HS-5 (cell line): ENCODE measurements around the gene PCDHA2.
"Not testable (repeated sequence)": the region's sequence is repeated elsewhere in the genome, so short reads cannot be mapped to it uniquely, and the experiment has no call there.

Experiments
- DNase-seq: peaks from one replicate; pipeline ENCODE4 v3.0.0-alpha.2; 2012; ENCODE audit warnings: low read depth

The PCDHA2 gene

DNA sequence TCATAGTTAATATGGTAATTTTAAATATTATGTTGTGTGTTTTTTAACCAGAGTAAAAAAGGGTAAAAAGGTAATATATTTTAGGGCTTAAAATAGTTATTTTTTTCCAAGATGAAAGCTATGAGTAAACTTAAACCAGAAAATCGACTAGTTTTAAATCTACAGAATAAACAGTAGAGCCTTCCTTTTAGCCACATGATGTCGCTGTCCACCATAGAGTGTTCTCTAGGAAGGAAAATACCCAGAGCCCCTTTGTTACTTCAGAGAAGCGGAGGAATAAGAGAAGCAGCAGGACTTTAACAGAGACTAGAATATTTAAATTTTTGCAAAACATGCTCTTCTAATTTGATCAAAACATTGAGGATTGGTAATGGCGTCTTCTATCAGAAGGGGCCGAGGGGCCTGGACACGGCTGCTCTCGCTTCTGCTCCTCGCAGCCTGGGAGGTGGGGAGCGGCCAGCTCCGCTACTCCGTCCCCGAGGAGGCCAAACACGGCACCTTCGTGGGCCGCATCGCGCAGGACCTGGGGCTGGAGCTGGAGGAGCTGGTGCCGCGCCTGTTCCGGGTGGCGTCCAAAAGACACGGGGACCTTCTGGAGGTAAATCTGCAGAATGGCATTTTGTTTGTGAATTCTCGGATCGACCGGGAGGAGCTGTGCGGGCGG is at the start of gene PCDHA2:
Gene PCDHA2 (plus strand): TSS at position 258 of the 664 bp plus-strand sequence.
- DNase-seq: no peak

DNA sequence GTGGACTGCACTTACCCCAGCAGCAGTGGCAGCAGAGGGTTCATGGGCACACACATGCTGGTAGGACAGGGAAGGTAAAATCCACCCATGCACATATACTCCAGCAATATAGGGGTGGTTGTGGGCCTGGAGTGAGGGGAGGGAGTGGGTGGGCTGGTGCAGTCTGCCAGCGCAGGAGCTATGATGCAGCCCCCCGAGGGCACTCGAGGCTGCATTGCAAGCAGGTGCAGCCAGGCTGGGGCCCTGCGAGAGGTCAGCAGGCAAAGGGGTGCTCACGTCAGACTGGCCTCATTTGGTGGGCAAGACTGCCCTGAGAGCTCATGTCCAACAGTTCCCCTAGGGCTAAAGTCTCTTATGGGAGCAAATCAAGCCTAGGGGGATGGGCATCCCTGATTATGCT is 41.1 kb upstream of the PCDHA2 start:
- DNase-seq: no peak

DNA sequence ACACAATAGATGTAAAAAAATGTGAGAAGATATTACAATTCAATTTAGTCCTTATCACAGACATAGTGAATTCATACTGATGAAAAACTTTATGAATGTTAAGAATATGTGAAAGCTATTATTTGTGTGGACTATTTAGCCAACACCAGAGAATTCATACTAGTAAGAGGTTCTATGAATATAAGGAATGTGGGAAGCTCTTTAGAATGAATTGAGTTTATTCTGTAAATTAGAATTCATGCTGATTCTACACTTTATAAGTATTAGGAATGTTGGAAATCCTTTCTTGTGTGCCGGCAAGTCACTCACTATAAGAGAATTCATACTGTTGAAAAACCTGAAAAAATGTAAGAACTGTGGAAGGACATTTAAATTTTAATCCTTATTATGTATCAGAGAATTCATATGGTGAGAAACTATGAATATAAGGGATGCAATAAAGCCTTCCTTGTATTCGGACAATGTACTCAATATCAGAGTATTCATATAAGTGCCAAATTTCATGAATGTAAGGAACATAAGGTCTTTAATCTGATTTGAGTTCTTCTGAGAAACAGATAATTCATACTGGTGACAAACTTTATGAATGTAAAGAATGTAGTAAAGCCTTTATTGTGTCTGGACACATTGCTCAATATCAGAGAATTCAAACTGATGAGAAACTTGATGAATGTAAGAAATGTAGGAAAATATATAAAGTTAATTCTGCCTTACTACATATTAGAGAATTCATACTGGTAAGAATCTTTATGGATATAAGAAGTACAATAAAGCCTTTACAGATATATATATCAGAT is 30.3 kb upstream of the PCDHA2 start:
- DNase-seq: no peak

DNA sequence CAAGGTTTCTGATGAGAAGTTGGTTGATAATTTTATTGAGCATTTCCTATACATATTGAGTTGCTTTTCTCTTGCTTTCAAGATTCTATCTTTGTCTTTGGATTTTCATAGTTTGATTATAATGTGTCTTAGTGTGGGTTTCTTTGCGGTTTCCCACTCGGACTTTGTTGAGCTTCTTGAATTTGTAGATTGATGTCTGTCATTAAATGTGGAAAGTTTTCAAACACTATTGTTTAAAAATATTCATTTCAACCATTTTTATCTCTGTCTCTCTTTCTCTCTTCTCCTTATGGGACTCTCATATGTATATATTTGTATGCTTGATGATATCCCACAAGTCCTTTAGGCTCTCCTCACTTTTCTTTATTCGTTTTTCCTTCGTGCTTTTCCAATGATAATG is 27.2 kb upstream of the PCDHA2 start:
- no peak for DNase-seq

- DNase-seq: no peak
Observed at GRCh38 chr5:140780512-140780911, 14.1 kb upstream of the PCDHA2 start.

GRCh38 chr5:140785905-140786686 is 8.6 kb upstream of the PCDHA2 start, which contains the start of gene PCDHA1:
Gene PCDHA1 (plus strand): TSS chr5:140786140.
- DNase-seq: no peak

- DNase-seq: not testable (repeated sequence)
Observed at GRCh38 chr5:140787422-140787821, 7.2 kb upstream of the PCDHA2 start.

DNA sequence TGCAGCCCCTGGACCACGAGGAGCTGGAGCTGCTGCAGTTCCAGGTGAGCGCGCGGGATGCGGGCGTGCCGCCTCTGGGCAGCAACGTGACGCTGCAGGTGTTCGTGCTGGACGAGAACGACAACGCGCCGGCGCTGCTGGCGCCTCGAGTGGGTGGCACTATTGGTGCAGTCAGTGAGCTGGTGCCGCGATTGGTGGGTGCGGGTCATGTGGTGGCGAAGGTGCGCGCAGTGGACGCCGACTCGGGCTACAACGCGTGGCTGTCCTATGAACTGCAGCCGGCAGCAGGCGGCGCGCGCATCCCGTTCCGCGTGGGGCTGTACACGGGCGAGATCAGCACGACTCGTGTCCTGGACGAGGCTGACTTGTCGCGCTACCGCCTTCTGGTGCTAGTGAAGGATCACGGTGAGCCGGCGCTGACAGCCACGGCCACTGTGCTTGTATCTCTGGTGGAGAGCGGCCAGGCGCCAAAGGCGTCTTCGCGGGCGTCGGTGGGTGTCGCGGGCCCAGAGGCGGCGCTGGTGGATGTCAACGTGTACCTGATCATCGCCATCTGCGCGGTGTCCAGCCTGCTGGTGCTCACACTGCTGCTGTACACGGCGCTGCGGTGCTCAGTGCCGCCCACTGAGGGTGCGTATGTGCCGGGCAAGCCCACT is 6.7 kb upstream of the PCDHA2 start:
- DNase-seq: not testable (repeated sequence)

DNA sequence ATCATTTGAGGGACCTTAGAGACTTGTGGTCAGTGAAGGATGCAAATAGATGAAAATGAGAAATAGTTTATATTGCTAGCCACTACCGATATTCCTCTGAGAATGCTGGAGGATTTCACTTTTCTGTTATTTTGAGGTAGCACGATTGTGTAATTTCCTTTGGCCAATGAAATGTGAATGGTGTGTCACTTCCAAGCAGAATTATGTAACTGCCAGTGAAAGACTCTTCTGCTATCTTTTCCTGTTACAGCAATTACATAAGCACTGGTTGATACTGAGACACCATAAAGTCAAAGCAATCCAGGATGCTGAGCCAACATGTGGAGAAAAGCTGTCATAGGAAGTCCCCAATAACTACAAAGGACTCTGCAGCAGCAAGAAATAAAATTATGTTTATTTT is 3.6 kb upstream of the PCDHA2 start:
- no peak for DNase-seq

- no peak for DNase-seq
Observed at GRCh38 chr5:140795259-140795641, 598 bp downstream of the PCDHA2 start.

- DNase-seq: not testable (repeated sequence)
Observed at GRCh38 chr5:140796072-140796717, 1.5 kb downstream of the PCDHA2 start.

DNA sequence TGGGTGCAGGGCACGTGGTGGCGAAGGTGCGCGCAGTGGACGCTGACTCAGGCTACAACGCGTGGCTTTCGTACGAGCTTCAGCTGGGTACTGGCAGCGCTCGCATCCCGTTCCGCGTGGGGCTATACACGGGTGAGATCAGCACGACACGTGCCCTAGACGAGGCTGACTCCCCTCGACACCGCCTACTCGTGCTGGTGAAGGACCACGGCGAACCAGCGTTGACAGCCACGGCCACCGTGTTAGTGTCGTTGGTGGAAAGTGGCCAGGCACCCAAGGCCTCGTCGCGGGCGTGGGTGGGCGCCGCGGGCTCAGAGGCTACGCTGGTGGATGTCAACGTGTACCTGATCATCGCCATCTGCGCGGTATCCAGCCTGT is 2.1 kb downstream of the PCDHA2 start:
- DNase-seq: no peak

- DNase-seq: no peak
Observed at GRCh38 chr5:140800816-140801493, 6.3 kb downstream of the PCDHA2 start, which contains the start of gene PCDHA3. Gene PCDHA3 (plus strand): TSS chr5:140801057.

DNA sequence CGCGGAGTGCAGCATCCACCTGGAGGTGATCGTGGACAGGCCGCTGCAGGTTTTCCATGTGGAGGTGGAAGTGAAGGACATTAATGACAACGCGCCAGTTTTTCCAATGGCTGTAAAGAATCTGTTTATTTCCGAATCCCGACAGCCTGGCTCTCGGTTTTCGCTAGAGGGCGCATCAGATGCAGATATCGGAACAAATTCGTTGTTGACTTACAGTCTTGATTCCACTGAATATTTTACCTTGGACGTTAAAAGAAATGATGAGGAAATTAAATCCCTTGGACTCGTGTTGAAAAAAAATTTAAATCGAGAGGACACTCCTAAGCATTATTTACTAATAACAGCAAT is 6.8 kb downstream of the PCDHA2 start:
- no peak for DNase-seq

DNA sequence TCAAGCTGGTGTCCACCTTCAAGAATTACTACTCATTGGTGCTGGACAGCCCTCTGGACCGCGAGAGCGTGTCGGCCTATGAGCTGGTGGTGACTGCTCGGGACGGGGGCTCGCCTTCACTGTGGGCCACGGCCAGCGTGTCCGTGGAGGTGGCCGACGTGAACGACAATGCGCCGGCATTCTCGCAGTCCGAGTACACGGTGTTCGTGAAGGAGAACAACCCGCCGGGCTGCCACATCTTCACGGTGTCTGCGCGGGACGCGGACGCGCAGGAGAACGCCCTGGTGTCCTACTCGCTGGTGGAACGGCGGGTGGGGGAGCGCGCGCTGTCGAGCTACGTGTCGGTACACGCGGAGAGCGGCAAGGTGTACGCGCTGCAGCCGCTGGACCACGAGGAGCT is 7.7 kb downstream of the PCDHA2 start:
- not testable (repeated sequence) for DNase-seq

- no peak for DNase-seq
Observed at GRCh38 chr5:140802781-140803271, 8.2 kb downstream of the PCDHA2 start.

- DNase-seq: no peak
Observed at GRCh38 chr5:140806834-140807775, 12.5 kb downstream of the PCDHA2 start, which contains the start of gene PCDHA4. Gene PCDHA4 (plus strand): TSS chr5:140807068.

DNA sequence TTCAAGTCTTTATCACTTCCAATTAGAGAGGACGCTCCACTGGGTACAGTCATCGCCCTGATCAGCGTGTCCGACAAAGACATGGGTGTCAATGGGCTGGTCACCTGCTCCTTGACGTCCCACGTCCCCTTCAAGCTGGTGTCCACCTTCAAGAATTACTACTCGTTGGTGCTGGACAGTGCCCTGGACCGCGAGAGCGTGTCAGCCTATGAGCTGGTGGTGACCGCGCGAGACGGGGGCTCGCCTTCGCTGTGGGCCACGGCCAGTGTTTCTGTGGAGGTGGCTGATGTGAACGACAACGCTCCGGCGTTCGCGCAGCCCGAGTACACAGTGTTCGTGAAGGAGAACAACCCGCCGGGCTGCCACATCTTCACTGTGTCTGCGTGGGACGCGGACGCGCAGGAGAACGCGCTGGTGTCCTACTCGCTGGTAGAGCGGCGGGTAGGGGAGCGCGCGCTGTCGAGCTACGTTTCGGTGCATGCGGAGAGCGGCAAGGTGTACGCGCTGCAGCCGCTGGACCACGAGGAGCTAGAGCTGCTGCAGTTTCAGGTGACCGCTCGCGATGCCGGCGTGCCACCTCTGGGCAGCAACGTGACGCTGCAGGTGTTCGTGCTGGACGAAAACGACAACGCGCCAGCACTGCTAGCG is 13.7 kb downstream of the PCDHA2 start:
- not testable (repeated sequence) for DNase-seq

GRCh38 chr5:140808889-140809291 is 14.2 kb downstream of the PCDHA2 start:
- DNase-seq: no peak
